ENCODE results near the gene TRIM72. TPM values are rescaled to one million over a fixed set of nuclear protein-coding genes. Genes with fewer than 3 reads are reported as not detected.

The TRIM72 gene
- total RNA-seq, 1 experiment from 2014 or later = 0.08 TPM

- H3K27me3 ChIP-seq (ENCODE audit: control insufficient read depth, insufficient read depth, low read length) = no peaks in the 10 kb centered on the region
- no TSS peak for BruUV-seq (replicated peaks)
- H3K4me3 ChIP-seq (ENCODE audit: low read depth in 2 of 2, low read length in 2 of 2) = peak within 1 kb of the TSS; percentile 51 to 69
- intact Hi-C loops (cut with micrococcal nuclease; ENCODE audit: unreplicated experiment) (loop anchor here (5.0 to 10.0 kb wide), 2 partner anchors 62 to 130 kb away; no protein-coding TSS in a partner anchor), in situ Hi-C loops (cut with HindIII; ENCODE audit: low pct_unique_long_range_greater_than_20kb, low sequenced_read_pairs) (no loop called here)
- H3K36me3 ChIP-seq (ENCODE audit: control insufficient read depth, insufficient read depth, low read length) = no peaks in the 10 kb centered on the region
- peak; percentile 64 for ATAC-seq
- peaks cover 22% of the 10 kb centered on the region for H3K4me1 ChIP-seq (ENCODE audit: control insufficient read depth, insufficient read depth, low read length)
- DNase-seq (ENCODE audit: low read depth, low spot score) = no peak
- TF ChIP-seq CTCF (IDR thresholded peaks at IDR 0.05) (no peak), REST (IDR thresholded peaks at IDR 0.05; ENCODE audit: insufficient read depth in 1 of 2, low read depth in 2 of 2, low read length in 1 of 2) (0 out of 4 replicates have a peak, but pooled peaks of 1 of the 2 experiments have one; percentile 7)
- no peaks in the 10 kb centered on the region for H3K9me3 ChIP-seq (ENCODE audit: control insufficient read depth, insufficient read depth, low read depth, low read length)
- CTCF ChIA-PET = interaction anchor here (0.6 to 1.1 kb wide), 3 partner anchors 46 to 241 kb away, joined by 3 read pairs; no protein-coding TSS in a partner anchor
- H3K27ac ChIP-seq (ENCODE audit: low read length) = peak within 1 kb of the TSS; percentile 71
- POLR2A ChIA-PET = interaction anchor here (0.6 kb wide), 1 partner anchor 170 kb away, joined by 17 read pairs; no protein-coding TSS in a partner anchor
Observed at GRCh38 chr16:31202414-31203375, 11.2 kb upstream of the TRIM72 start, which contains the start of gene PYCARD. TSS of gene PYCARD (minus strand) at chr16:31202760. CDS start at chr16:31202690, 70 bp downstream.

GRCh38 chr16:31204871-31205666, 8.8 kb upstream of the TRIM72 start:
- TF ChIP-seq POLR2AphosphoS5 (IDR thresholded peaks at IDR 0.05; ENCODE audit: low read depth, low read length) (no peak), SIN3A (IDR thresholded peaks at IDR 0.05; ENCODE audit: borderline replicate concordance, insufficient read depth, low read depth, low read length) (no peak), TCF7L2 (IDR thresholded peaks at IDR 0.05; ENCODE audit: low read depth, low read length) (no peak), CTCF (IDR thresholded peaks at IDR 0.05) (no peak), REST (IDR thresholded peaks at IDR 0.05; ENCODE audit: insufficient read depth in 1 of 2, low read depth in 2 of 2, low read length in 1 of 2) (no peak)
- POLR2A ChIA-PET = no interaction called here
- intact Hi-C loops (cut with micrococcal nuclease; ENCODE audit: unreplicated experiment) (loop anchor here (5.0 to 10.0 kb wide), 2 partner anchors 60 to 127 kb away; no protein-coding TSS in a partner anchor), in situ Hi-C loops (cut with HindIII; ENCODE audit: low pct_unique_long_range_greater_than_20kb, low sequenced_read_pairs) (no loop called here)
- H3K4me3 ChIP-seq (ENCODE audit: low read depth in 2 of 2, low read length in 2 of 2) = no peak overlapping the region
- H3K27me3 ChIP-seq (ENCODE audit: control insufficient read depth, insufficient read depth, low read length) = no peaks in the 10 kb centered on the region
- no peaks in the 10 kb centered on the region for H3K9me3 ChIP-seq (ENCODE audit: control insufficient read depth, insufficient read depth, low read depth, low read length)
- peaks cover 22% of the 10 kb centered on the region for H3K4me1 ChIP-seq (ENCODE audit: control insufficient read depth, insufficient read depth, low read length)
- no TSS peak for BruUV-seq (replicated peaks)
- ATAC-seq (no peak), DNase-seq (ENCODE audit: low read depth, low spot score) (no peak)
- no peaks in the 10 kb centered on the region for H3K36me3 ChIP-seq (ENCODE audit: control insufficient read depth, insufficient read depth, low read length)
- CTCF ChIA-PET = no interaction called here
- H3K27ac ChIP-seq (ENCODE audit: low read length) = no peak overlapping the region
